Measurements from ENCODE around the gene CDKN2B. TPM values are rescaled to one million over a fixed set of nuclear protein-coding genes. Genes with fewer than 3 reads are reported as not detected.

The CDKN2B gene
- total RNA-seq, 4 donors from 2014 or later = 37.6 to 83.2 (median 55.0) TPM

- no peak for DNase-seq (ENCODE audit: low spot score in 2 of 2)
- TF ChIP-seq CTCF (IDR thresholded peaks at IDR 0.05) = no peak
- TF ChIP-seq POLR2A (IDR thresholded peaks at IDR 0.05) = no peak
- WGBS, 2 donors = 77 to 83% methylated on average over 4 of the region's 4 CpGs
- intact Hi-C loops (cut with DNase I; ENCODE audit: low total_unique reads) = no loop called here
- H3K4me3 ChIP-seq (ENCODE audit: low read depth, poor library complexity, severe bottlenecking) = no peak overlapping the region
These were observed 22.7 kb upstream of the CDKN2B start for GRCh38 chr9:22031655-22032411.

GRCh38 chr9:22030101-22030598, 21.0 kb upstream of the CDKN2B start:
- intact Hi-C loops (cut with DNase I; ENCODE audit: low total_unique reads) = no loop called here
- WGBS, 2 donors = 45 to 50% methylated on average over 1 of the region's 1 CpG
- TF ChIP-seq CTCF (IDR thresholded peaks at IDR 0.05) (no peak), POLR2A (IDR thresholded peaks at IDR 0.05) (no peak)
- no peak overlapping the region for H3K4me3 ChIP-seq (ENCODE audit: low read depth, poor library complexity, severe bottlenecking)
- DNase-seq (ENCODE audit: low spot score in 2 of 2) = no peak

- TF ChIP-seq POLR2A (IDR thresholded peaks at IDR 0.05) (no peak), CTCF (IDR thresholded peaks at IDR 0.05) (no peak)
- 78 to 82% methylated on average over 4 of the region's 4 CpGs for WGBS, 2 donors
- intact Hi-C loops (cut with DNase I; ENCODE audit: low total_unique reads) = no loop called here
- no peak overlapping the region for H3K4me3 ChIP-seq (ENCODE audit: low read depth, poor library complexity, severe bottlenecking)
- DNase-seq (ENCODE audit: low spot score in 2 of 2) = no peak
These were observed 20.1 kb upstream of the CDKN2B start for GRCh38 chr9:22029231-22029630.

GRCh38 chr9:22028394-22028793, 19.3 kb upstream of the CDKN2B start:
- TF ChIP-seq CTCF (IDR thresholded peaks at IDR 0.05) = no peak
- no peak for TF ChIP-seq POLR2A (IDR thresholded peaks at IDR 0.05)
- intact Hi-C loops (cut with DNase I; ENCODE audit: low total_unique reads) = no loop called here

GRCh38 chr9:22026696-22027095, 17.6 kb upstream of the CDKN2B start:
- DNase-seq (ENCODE audit: low spot score in 2 of 2) = no peak
- no peak overlapping the region for H3K4me3 ChIP-seq (ENCODE audit: low read depth, poor library complexity, severe bottlenecking)
- intact Hi-C loops (cut with DNase I; ENCODE audit: low total_unique reads) = no loop called here
- TF ChIP-seq POLR2A (IDR thresholded peaks at IDR 0.05) (no peak), CTCF (IDR thresholded peaks at IDR 0.05) (no peak)
- 67 to 74% methylated on average over 6 of the region's 6 CpGs for WGBS, 2 donors

More at GRCh38 chr9:22028394-22028793, 19.3 kb upstream of the CDKN2B start:
- H3K4me3 ChIP-seq (ENCODE audit: low read depth, poor library complexity, severe bottlenecking) = no peak overlapping the region
- DNase-seq (ENCODE audit: low spot score in 2 of 2) = no peak

GRCh38 chr9:22022396-22022795, 13.3 kb upstream of the CDKN2B start:
- intact Hi-C loops (cut with DNase I; ENCODE audit: low total_unique reads) = no loop called here
- WGBS, 2 donors = 93 to 96% methylated on average over 3 of the region's 3 CpGs
- DNase-seq (ENCODE audit: low spot score in 2 of 2) = no peak
- H3K4me3 ChIP-seq (ENCODE audit: low read depth, poor library complexity, severe bottlenecking) = no peak overlapping the region
- no peak for TF ChIP-seq CTCF (IDR thresholded peaks at IDR 0.05)
- no peak for TF ChIP-seq POLR2A (IDR thresholded peaks at IDR 0.05)
